SW 1271 (cell line): ENCODE results near the gene RMND5B.
"Not testable (repeated sequence)": the region's sequence is repeated elsewhere in the genome, so short reads cannot be mapped to it uniquely, and the experiment has no call there.

Experiments used
- DNase-seq, 2 experiments: peaks; one replicate each; lab custom pipeline; 2025; lab: John Stamatoyannopoulos, UW

Gene RMND5B

DNA sequence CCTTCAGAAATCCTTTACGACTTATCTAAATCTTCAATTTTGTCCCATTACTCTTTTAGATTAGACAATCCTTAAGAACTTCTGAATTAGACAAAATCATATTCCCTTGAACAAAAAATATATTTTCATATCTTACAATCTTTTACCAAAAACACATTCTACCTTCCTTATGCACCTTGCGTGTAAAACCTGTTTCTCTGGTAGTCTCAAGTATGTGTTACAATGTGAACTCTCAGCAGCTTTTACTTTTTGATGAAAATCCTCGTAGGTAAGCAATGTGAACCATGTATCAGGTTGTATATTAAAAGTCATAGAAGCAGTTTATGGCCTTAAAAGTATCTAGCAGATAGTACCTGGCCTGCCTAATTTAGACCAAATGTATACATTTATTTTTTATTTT is 43.6 kb downstream of the RMND5B start:
- no peak for DNase-seq

DNA sequence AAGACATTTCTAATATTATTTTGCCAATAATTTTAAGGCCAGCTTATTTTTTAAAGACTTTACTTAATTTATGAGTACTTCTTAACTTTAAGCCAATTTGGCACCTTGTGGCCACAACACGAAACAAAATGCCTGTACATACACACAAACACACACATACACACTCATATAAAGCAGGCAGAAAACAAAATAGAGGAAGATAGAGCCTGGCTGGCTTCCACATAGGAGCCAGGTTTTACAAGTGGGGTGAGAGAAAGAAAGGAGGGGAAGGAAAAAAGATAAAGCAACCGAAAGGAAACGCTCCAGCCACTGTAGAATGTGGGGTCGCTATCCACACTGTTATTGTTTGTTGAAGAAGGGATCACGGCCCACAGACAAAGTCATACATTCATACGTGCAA is 46.0 kb downstream of the RMND5B start:
- no peak for DNase-seq

DNA sequence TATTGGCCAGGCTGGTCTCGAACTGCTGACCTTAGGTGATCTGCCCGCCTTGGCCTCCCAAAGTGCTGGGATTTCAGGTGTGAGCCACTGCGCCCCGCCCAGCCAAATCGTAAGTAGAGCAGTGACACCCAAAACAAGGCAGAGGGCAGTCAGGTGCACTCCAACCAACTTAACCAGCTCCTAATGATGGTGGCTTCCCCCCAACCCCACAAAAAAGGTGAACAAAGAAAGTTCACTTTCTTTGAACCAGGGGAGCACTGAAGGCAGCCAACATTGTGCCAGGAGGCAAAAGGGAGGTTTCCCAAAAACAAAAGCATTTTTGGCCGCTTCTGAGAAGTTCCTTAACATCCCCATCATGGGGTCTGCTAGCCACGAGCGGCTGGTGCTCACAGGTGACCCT is 46.8 kb downstream of the RMND5B start:
- no peak for DNase-seq

DNA sequence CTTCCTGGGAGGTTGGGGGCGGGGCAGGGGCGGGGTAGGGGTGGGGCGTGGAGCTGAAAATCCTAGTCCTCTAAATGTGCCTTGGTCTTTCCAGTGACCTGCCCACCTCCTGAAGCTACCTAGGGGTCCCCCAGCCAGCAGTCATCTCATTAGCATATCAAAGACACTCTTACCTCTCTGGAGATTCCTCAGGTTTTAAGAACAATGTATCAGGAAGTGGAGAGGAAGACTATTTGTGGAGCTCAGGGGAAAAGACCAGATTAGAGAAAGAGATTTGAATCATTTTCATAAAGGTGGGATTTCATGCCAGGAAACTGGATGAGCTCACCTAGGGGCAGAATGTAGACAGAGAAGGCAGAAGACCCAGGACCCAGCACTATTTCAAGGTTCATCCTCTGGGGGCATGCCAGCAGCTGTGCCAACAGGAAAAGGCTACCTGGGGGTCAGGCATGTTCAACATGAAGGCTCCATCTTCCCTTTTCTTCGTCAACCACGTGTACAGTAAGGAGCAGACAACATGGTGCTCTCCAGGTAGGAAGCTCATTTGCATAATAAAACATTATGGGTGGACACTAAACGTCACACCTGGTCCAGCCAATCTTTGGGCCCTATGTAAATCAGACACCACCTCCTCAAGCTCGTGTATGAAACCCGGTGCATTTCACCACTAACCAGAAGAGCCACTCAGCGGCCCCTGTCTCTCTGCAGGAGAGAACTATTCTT is 49.5 kb downstream of the RMND5B start:
- DNase-seq, result no peak

DNA sequence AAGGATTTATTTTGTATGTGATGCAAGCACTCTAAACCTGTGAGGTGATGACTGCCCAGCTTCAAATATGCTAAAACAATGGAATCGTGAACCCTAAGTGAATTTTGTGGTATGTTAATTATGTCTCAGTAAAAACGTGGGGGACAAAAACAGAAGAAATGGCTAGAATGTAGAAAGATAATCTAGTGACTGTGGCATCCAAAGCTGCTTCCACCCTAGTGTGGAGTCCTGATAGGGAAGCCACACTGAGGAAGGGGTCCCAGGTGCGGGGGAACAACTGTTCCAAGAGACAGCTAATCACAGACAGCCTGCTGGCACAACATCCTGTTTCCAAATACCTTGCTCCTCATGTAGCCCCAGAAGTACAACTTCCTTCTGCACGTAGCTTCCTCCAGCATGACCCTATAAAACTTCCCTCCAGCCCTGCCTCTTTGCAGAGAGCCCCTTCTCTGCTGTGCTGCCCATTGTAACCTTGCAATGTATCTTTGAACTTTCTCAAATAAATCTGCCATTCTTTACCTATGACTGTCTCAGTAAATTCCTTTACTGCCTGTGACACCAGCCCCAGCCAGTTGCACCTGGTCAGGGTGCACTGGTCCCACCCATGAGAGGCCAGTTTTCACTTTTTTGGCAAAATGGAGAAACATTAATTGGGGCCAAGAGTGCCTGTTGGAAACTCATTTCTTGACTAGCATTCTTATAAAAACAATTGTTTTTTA is 51.5 kb downstream of the RMND5B start:
- no peak for DNase-seq

DNA sequence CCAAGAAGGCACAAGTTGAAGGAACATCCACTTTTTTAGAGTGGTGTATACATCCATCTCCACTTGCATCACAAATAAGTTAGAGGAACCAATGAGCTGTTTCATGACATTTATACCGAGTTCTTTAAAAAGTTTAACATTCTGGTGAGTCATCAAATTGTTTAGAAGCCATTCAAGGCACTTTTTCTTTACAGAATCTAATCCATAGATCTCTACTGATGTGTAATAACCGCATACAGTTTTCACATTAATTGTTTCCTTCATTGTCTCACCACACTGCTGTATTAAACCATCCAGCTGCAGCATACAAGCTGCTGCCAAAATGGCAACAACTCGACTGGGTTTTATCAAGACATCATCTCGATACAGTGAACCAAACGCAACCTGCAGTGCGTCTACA is 55.6 kb downstream of the RMND5B start:
- DNase-seq, result no peak

DNA sequence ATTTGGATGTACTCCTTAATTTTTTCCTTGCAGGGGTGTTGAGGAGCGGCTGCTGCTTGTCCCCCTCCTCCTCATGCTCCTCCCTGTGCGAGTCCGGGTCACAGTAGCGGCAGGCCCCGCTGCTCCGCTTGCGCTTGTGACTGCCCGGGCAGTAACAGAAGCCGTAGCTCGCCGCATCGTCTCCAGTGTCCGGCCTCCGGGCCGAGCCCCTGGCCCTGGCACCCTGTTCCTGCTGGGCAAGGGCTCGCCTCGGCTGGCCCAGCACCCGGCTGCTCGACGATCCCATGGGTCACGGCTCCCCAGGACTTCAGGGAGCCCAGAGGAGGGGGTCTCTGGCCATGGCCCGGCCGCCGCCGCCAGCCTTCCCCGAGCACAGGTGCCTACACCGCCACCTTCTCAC is 56.2 kb downstream of the RMND5B start, which contains the start of gene GMCL2:
GMCL2 (minus strand) TSS at position 358 of the 400 bp plus-strand sequence; CDS start at position 286, 72 bp downstream.
- DNase-seq, result no peak

DNA sequence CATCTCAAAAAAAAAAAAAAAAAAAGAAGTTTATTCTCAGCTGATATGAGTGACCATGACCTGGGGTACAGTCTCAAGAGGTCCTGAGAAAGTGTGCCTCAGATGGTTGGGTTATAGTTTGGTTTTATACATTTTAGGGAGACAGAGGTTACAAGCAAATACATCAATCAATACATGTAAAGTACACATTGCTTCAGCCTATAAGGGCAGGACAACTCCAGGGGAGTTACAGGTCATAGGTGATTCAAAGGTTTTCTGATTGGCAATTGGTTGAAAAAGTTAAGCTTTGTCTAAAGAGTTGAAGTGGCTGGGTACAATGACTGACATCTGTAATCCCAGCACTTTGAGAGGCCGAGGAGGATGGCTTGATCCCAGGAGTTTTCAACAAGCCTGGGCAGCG is 58.6 kb downstream of the RMND5B start:
- DNase-seq, result no peak

DNA sequence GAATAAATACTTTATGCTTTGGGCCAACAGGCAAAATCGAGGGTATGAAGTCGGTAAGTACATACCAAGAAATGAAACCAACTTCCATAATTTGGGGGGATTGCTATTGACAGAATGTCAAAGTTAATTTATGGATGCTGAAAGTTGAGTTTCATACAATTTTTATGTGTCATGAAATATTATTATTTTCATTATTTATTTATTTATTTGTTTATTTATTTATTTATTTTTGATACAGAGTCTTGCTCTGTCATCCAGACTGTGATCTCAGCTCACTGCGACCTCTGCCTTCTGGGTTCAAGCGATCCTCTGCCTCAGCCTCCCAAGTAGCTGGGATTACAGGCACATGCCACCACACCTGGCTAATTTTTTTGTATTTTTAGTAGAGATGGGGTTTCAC is 60.8 kb downstream of the RMND5B start:
- no peak for DNase-seq

DNA sequence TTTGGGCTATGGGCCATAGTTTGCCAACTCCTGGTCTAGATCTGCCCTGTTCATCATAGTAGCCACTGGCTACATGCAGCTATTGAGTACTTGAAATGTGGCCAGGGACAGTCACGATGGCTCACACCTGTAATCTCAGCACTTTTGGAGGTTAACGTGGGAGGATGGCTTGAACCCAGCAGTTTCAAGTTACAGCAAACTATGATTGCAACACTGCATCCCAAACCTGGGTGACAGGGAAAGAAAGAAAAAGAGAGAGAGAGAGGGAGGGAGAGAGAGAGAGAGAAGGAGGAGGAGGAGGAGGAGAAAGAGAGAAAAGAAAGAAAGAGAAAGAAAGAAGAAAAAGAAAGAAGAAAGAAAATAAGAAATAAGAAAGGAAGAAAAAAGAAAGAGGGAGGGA is 61.4 kb downstream of the RMND5B start:
- DNase-seq, result no peak

DNA sequence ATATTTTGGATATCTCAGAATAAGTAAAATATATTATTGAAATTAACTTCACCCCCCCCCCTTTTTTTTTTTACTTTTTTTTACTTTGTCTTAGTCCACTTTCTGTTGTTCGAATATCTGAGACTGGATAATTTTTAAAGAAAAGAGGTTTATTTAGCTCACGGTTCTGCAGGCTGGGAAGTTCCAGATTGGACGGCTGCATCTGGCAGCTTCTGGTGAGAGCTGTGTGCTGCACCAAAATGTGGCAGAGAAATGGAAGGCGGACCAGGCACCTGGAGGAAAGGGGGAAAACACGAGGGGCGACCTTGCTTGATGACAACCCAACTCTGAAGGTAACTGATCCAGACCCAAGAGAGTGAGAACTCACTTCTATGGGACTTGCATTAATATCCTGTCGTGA is 62.0 kb downstream of the RMND5B start:
- no peak for DNase-seq

DNA sequence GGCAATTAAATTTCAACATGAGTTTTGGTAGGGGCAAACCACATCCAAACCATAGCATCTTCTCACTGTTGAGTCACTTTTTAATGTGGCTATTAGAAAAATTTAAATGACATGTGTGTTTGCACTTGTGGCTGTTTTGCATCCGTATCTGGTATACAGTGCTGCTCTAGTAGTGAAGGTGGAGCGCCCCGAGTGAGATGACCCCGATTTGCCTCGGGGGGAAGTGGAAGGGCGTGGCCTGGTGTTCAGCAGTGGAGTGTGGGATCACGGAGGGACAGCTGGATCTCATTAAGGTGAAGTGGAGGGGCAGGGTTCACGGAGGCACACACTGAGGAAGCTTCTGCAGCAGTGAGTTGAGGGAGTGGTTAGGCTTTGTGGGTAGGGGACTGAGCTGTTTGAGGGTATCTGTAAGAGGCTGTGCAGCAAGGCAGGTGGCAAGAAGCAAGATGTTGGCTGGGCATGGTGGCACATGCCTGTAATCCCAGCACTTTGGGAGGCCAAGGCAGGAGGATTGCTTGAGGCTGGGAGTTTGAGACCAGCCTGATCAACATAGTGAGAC is 62.5 kb downstream of the RMND5B start:
- no peak for DNase-seq

DNA sequence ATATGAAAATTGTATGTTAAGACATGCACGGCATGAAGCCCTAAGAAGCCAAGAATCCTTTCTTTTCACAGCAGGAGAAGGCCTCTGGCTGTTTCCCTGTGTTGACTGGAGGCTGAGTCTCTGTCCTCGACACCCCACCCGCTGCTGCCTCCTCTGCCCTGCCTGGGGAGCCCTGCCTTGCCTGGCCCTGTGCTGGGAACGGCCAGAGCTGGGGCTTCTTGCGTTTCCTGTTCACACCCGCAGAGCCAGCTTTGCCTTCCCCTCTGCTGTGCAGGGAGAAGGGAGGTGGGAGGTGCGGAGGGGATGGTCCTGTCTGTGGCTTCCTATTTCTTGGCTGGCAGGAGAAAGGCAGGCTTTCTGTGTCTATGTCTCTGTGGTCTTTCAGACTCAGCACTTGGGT is 63.2 kb downstream of the RMND5B start:
- DNase-seq, result no peak

DNA sequence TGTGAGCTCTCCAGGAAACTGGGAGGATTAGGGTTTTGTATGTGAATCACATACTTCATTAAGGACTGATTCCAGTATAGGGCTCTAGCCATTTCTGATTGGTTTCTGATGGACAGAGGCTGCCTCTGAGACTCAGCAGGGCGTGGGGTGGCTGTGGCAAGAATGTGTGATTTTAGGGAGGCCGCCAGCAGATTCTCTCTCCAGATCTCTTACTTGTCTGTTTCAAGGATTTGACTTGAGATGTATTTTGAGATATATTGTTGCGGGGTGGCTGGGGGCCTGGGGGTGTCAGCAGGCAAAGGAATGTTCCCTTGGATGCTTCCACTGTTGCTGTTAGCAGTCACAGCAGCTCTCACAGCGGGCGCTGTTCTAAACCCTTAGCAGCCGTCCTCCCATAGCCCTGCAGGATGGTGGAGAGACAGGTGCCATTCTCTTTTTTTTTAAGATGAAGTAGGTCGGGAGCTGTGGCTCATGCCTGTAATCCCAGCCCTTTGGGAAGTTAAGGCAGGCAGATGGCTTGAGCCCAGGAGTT is 65.5 kb downstream of the RMND5B start:
- no peak for DNase-seq

DNA sequence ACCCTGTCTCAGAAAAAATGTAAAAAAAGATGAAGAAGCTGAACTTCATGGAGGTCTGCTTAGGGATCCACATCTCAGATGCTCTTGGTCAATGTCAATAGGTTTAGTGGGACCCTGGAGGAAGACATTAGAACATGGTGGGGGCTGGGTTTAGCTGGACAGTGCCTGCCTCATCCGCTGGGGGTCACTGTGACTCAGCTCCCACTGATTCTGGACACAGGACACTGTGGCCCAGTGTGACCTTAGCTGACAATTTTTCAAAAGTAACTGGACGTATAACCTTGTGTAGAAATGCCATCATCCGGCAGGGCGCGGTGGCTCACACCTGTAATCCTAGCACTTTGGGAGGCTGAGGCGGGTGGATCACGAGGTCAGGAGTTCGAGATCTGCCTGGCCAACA is 66.2 kb downstream of the RMND5B start:
- DNase-seq, result no peak

DNA sequence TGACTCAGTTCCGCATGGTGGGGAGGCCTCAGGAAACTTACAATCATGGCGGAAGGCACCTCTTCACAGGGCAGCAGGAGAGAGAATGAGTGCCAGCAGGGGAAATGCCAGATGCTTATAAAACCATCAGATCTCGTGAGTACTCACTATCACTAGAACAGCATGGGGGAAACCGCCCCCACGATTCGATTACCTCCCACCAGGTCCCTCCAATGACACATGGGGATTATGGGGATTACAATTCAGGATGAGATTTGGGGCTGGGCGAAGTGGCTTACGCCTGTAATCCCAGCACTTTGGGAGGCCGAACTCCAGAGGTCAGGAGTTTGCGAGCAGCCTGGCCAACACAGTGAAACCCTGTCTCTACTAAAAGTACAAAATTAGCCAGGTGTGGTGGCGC is 67.3 kb downstream of the RMND5B start:
- not testable (repeated sequence) for DNase-seq

DNA sequence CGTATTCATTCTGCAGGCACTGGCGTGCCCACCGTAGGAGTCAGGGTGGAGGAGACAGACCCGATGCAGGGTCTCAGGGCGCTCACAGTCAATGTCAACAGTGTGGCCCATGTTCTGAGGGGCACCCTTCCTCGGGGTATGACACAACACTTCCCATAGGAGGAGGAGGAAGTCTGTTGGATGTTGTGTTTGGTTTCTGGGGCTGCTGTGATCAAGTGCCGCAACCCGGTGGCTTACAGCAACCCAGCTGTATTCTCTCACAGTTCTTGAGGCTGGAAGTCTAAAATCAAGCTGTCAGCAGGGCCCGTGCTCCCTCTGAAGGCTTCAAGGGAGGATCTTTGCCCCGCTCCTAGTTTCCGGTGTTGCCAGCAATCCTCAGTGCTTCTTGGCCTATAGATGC is 67.9 kb downstream of the RMND5B start:
- DNase-seq, result no peak

DNA sequence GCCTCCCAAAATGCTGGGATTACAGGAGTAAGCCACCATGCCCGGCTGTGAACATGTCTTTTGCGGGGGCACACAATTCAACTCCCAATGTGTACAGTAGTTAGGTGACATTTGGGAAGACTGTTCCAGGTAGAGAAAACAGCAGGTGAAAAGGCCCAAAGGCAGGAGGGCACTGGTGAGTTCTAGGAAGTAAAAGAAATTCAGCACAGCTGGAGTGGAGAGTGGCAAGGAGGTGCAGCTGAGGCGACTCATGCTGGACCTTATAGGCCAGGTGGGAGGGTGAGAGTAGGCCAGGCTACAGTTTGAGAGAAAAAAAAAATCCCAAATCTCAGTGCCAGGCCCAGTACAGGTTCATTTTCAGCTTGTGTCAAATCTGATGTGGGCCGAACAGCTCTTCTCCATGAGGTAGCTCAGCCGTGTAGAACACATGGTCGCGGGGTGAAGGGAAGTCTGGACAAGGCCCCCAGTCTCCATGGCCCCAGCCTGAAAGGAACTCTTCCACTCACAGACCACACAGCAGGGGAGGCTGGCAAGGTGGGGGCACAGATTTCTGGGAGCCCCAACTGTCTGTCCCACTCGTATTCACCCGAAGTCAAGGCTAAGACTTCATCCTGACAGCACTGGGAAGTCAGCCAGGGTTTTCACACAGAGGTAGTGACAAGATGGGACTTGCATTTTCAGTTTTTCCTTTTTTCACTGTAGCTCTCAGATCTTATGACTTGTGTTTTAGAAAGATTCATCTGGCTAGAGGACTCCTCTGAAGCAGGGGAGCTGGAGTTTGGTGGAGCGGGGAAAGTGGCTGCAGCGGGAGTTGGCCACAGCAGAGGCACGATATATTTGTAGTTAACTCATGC is 69.0 kb downstream of the RMND5B start:
- DNase-seq, result no peak
